Neutrophil (primary cell): Measurements from ENCODE around the gene CD44.
A peak's percentile ranks its signal among the peaks of the same experiment; 100 is the strongest.

Source experiments
- H3K27ac ChIP-seq: fragments of 200-600 bp; sonication (generic); 2 replicates; pipeline ENCODE4 v1.5.1; 2016; ENCODE audit warnings: mild to moderate bottlenecking, moderate library complexity
- H3K27me3 ChIP-seq: fragments of 200-600 bp; sonication (generic); 2 replicates; pipeline ENCODE4 v1.6.0; 2016; ENCODE audit warnings: mild to moderate bottlenecking
- H3K36me3 ChIP-seq: fragments of 200-600 bp; sonication (generic); 2 replicates; pipeline ENCODE4 v1.5.1; 2017
- H3K4me1 ChIP-seq, 2 experiments: fragments of 200-600 bp in 1 of 2; sonication (generic) in 1 of 2; 1 replicate in 1 of 2; 2 replicates in 1 of 2; pipeline versions ENCODE4 v1.5.1 to v1.6.1; 2013 to 2016; ENCODE audit warnings: low read depth in 1 of 2, low read length in 1 of 2, mild to moderate bottlenecking in 1 of 2, moderate library complexity in 1 of 2; ENCODE audit not compliant: control insufficient read depth in 1 of 2, insufficient read depth in 1 of 2
- H3K4me3 ChIP-seq, 2 experiments: fragments of 200-600 bp in 1 of 2; sonication (generic) in 1 of 2; 1 replicate in 1 of 2; 2 replicates in 1 of 2; pipeline ENCODE4 v1.5.1; 2013 to 2016; ENCODE audit warnings: low read depth in 1 of 2, low read length in 1 of 2, mild to moderate bottlenecking in 1 of 2, moderate library complexity in 1 of 2
- H3K9me3 ChIP-seq: fragments of 200-600 bp; sonication (generic); 2 replicates; pipeline ENCODE4 v1.5.1; 2016
- TF ChIP-seq, protein P1 (sequence below): fragments of 200-600 bp; sonication (generic); IDR thresholded peaks from 2 replicates; pipeline ENCODE4 v1.5.1; 2016; ENCODE audit warnings: antibody characterized with exemption

The CD44 gene

DNA sequence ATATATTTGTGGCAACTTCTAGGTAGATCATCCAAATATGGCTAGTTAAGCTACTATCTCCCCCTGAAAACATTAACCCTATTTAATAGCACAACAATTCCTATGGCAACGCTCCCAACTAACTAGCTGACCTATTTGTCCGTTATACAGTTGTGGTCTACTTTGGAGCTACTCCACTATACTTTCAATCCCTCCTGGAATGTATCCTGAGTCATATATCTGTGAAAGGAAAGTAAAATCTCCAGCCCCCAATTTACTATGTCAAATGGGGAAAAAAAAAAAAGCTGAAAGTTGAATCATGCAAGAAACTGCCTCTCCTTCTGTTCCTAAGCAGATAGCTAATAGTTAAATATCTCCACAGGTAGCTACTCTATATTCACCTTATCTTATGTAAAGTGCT, 128.5 kb downstream of the CD44 start:
- Histone ChIP-seq H3K4me1 (peaks cover 4 to 6% of the 10 kb centered on the region in 2 experiments), H3K27me3 (no peaks in the 10 kb centered on the region), H3K36me3 (no peaks in the 10 kb centered on the region), H3K27ac (no peak overlapping the region), H3K9me3 (no peaks in the 10 kb centered on the region), H3K4me3 (no peak overlapping the region)
- TF ChIP-seq, protein P1, sequence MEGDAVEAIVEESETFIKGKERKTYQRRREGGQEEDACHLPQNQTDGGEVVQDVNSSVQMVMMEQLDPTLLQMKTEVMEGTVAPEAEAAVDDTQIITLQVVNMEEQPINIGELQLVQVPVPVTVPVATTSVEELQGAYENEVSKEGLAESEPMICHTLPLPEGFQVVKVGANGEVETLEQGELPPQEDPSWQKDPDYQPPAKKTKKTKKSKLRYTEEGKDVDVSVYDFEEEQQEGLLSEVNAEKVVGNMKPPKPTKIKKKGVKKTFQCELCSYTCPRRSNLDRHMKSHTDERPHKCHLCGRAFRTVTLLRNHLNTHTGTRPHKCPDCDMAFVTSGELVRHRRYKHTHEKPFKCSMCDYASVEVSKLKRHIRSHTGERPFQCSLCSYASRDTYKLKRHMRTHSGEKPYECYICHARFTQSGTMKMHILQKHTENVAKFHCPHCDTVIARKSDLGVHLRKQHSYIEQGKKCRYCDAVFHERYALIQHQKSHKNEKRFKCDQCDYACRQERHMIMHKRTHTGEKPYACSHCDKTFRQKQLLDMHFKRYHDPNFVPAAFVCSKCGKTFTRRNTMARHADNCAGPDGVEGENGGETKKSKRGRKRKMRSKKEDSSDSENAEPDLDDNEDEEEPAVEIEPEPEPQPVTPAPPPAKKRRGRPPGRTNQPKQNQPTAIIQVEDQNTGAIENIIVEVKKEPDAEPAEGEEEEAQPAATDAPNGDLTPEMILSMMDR, result no peak

GRCh38 chr11:35270342-35270741, 131.4 kb downstream of the CD44 start:
- TF ChIP-seq, protein P1, result no peak
- H3K4me3 ChIP-seq, result no peak overlapping the region
- H3K27me3 ChIP-seq, result no peaks in the 10 kb centered on the region
- H3K27ac ChIP-seq, result no peak overlapping the region
- no peaks in the 10 kb centered on the region for H3K9me3 ChIP-seq
- H3K4me1 ChIP-seq, result peaks cover 17% of the 10 kb centered on the region in 2 experiments
- H3K36me3 ChIP-seq, result no peaks in the 10 kb centered on the region

GRCh38 chr11:35271031-35271430, 132.1 kb downstream of the CD44 start:
- peaks cover 17 to 24% of the 10 kb centered on the region in 2 experiments for H3K4me1 ChIP-seq
- no peaks in the 10 kb centered on the region for H3K27me3 ChIP-seq
- H3K27ac ChIP-seq, result no peak overlapping the region
- no peak overlapping the region for H3K4me3 ChIP-seq
- TF ChIP-seq, protein P1, result no peak
- H3K36me3 ChIP-seq, result no peaks in the 10 kb centered on the region
- H3K9me3 ChIP-seq, result no peaks in the 10 kb centered on the region

GRCh38 chr11:35272391-35272902, 133.5 kb downstream of the CD44 start:
- Histone ChIP-seq H3K36me3 (no peaks in the 10 kb centered on the region), H3K27ac (peak overlapping the region; percentile 70), H3K4me1 (peaks cover 21 to 33% of the 10 kb centered on the region in 2 experiments), H3K4me3 (no peak overlapping the region), H3K9me3 (no peaks in the 10 kb centered on the region), H3K27me3 (no peaks in the 10 kb centered on the region)
- TF ChIP-seq, protein P1, result no peak

DNA sequence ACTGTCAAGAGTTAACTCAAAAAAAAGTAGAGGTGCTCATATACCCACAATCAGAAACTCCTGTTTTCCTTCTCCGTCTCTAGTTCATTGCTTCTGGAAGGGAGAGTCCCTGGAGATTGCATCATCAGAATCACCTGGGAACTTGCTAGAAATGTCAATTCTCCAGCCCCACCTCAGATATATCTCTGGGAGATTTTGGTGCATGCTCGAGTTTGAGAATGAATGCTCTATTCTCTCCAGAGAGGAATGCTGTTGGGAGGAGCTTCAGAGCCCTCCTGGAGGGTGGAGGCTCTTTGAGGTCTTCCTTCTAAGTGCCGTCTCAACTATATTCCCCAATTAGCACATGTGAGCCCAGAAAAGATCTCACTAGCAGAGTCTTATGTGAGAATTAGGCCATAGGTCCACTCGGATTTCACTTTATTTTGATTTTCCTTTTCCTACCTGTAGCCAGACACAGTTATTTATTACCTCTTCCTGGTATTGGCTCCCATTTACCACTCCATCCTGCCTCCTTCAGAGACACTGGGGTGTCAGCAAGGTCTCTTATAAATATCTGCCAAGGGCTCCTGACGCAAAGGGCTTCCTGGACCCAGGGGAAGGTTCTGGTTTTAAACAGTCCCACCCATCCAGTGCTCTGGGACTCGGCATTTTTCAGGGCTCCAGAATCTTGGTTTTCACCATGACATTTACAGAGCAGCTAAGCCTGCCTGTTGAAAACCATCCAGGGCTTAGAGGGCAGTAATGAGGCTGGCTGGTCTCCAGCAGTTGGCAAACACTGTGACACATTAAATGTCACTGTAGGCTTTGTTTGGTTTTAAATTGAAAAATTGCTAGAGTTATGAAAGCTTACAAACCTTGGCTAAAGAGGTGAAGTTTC, 136.2 kb downstream of the CD44 start:
- no peaks in the 10 kb centered on the region for H3K36me3 ChIP-seq

More for the DNA sequence above, 136.2 kb downstream of the CD44 start:
- TF ChIP-seq, protein P1, result no peak
- Histone ChIP-seq H3K4me3 (no peak overlapping the region), H3K27me3 (no peaks in the 10 kb centered on the region), H3K4me1 (peaks cover 21 to 33% of the 10 kb centered on the region in 2 experiments), H3K27ac (no peak overlapping the region), H3K9me3 (no peaks in the 10 kb centered on the region)
